ENCODE measurements around the gene KANSL1. TPM values are rescaled to one million over a fixed set of nuclear protein-coding genes. Genes with fewer than 3 reads are reported as not detected.
A peak's percentile ranks its signal among the peaks of the same experiment; 100 is the strongest.

Gene KANSL1
- total RNA-seq, 1 experiment from 2014 or later = 72.7 TPM

DNA sequence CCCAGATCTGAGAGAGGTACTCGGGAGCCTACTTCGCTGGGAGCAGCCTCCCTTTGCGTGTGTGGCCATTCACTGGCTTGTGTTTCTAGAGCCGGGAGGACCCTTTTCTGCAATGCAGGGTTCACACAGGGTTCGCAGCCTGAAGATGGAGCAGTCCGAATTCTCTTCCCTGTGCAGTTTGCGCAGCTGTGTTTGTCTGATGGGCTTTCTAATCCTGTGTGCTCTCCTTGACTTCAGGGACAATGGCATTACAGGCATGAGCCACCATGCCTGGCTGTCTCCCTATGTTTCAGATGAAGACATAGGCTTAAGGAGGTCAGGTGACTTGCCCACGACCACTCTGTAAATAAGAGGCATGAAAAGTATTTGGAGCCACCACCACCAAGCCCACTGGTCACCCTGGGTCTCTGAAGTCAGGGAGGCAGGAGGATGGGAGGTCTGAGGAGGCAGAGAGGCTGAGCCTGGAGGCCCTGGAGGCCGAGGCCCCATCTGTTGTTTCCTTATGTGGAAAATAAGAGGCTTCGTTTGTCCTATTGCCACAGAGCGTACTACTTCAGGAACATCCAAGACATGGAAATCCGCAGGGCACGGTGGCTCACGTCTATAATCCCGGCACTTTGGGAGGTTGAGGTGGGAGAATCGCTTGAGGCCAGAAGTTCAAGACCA, 199.1 kb downstream of the KANSL1 start:
- no peak overlapping the region for H3K27ac Mint-ChIP-seq
- H3K27me3 Mint-ChIP-seq (ENCODE audit: low read depth) = 0 out of 2 replicates have a peak, but pooled peaks cover 2% of the 10 kb centered on the region
- DNase-seq (ENCODE audit: low spot score) (no peak), ATAC-seq (no peak)
- POLR2A ChIA-PET = no interaction called here
- no peak for TF ChIP-seq JUN (CRISPR knock-in tag; IDR thresholded peaks at IDR 0.05)
- no peak for TF ChIP-seq ETV6 (CRISPR knock-in tag; IDR thresholded peaks at IDR 0.05)
- no peak for TF ChIP-seq SMAD3 (CRISPR knock-in tag; IDR thresholded peaks at IDR 0.05; ENCODE audit: borderline replicate concordance)
- no peak for TF ChIP-seq ZNF396 (CRISPR knock-in tag; IDR thresholded peaks at IDR 0.05; ENCODE audit: borderline replicate concordance)
- no peak for TF ChIP-seq NR2C2 (CRISPR knock-in tag; IDR thresholded peaks at IDR 0.05)
- H3K36me3 Mint-ChIP-seq = no peaks in the 10 kb centered on the region
- CTCF ChIA-PET = interaction anchor here (4.9 kb wide), 1 partner anchor 23 kb away, joined by 33 read pairs; no protein-coding TSS in a partner anchor
- peaks cover 5% of the 10 kb centered on the region for H3K9me3 Mint-ChIP-seq
- H3K4me1 Mint-ChIP-seq = peaks cover 12% of the 10 kb centered on the region; the same call in 1 of the 2 replicates
- no peak overlapping the region for H3K4me3 Mint-ChIP-seq

GRCh38 chr17:45992904-45993303, 200.3 kb downstream of the KANSL1 start:
- no peak for DNase-seq (ENCODE audit: low spot score)
- POLR2A ChIA-PET = no interaction called here

GRCh38 chr17:45992175-45992574, 201.1 kb downstream of the KANSL1 start:
- peaks cover 12% of the 10 kb centered on the region; the same call in 1 of the 2 replicates for H3K4me1 Mint-ChIP-seq
- TF ChIP-seq HMGA2 (CRISPR knock-in tag; IDR thresholded peaks at IDR 0.05) (no peak), NR1H2 (CRISPR knock-in tag; IDR thresholded peaks at IDR 0.05) (no peak), ZNF232 (CRISPR knock-in tag; IDR thresholded peaks at IDR 0.05) (no peak)
- 0 out of 2 replicates have a peak, but pooled peaks cover 2% of the 10 kb centered on the region for H3K27me3 Mint-ChIP-seq (ENCODE audit: low read depth)
- CTCF ChIA-PET = interaction anchor here (0.9 to 4.9 kb wide), 3 partner anchors 10 to 201 kb away, joined by 3 to 33 read pairs (median 8); no protein-coding TSS in a partner anchor
- H3K4me3 Mint-ChIP-seq = no peak overlapping the region
- DNase-seq (ENCODE audit: low spot score) (no peak), ATAC-seq (no peak)
- peaks cover 5% of the 10 kb centered on the region for H3K9me3 Mint-ChIP-seq
- H3K27ac Mint-ChIP-seq = no peak overlapping the region
- POLR2A ChIA-PET = no interaction called here
- no peaks in the 10 kb centered on the region for H3K36me3 Mint-ChIP-seq

More at GRCh38 chr17:45992904-45993303, 200.3 kb downstream of the KANSL1 start:
- TF ChIP-seq, protein P1, sequence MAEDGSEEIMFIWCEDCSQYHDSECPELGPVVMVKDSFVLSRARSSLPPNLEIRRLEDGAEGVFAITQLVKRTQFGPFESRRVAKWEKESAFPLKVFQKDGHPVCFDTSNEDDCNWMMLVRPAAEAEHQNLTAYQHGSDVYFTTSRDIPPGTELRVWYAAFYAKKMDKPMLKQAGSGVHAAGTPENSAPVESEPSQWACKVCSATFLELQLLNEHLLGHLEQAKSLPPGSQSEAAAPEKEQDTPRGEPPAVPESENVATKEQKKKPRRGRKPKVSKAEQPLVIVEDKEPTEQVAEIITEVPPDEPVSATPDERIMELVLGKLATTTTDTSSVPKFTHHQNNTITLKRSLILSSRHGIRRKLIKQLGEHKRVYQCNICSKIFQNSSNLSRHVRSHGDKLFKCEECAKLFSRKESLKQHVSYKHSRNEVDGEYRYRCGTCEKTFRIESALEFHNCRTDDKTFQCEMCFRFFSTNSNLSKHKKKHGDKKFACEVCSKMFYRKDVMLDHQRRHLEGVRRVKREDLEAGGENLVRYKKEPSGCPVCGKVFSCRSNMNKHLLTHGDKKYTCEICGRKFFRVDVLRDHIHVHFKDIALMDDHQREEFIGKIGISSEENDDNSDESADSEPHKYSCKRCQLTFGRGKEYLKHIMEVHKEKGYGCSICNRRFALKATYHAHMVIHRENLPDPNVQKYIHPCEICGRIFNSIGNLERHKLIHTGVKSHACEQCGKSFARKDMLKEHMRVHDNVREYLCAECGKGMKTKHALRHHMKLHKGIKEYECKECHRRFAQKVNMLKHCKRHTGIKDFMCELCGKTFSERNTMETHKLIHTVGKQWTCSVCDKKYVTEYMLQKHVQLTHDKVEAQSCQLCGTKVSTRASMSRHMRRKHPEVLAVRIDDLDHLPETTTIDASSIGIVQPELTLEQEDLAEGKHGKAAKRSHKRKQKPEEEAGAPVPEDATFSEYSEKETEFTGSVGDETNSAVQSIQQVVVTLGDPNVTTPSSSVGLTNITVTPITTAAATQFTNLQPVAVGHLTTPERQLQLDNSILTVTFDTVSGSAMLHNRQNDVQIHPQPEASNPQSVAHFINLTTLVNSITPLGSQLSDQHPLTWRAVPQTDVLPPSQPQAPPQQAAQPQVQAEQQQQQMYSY (CRISPR knock-in tag; IDR thresholded peaks at IDR 0.05) = peak; percentile 98
- TF ChIP-seq EMX1 (CRISPR knock-in tag; IDR thresholded peaks at IDR 0.05) = no peak
- 0 out of 2 replicates have a peak, but pooled peaks cover 2% of the 10 kb centered on the region for H3K27me3 Mint-ChIP-seq (ENCODE audit: low read depth)
- H3K36me3 Mint-ChIP-seq = no peaks in the 10 kb centered on the region
- H3K27ac Mint-ChIP-seq = no peak overlapping the region
- H3K4me1 Mint-ChIP-seq = peaks cover 12% of the 10 kb centered on the region; the same call in 1 of the 2 replicates
- ATAC-seq = peak; percentile 68
- CTCF ChIA-PET = interaction anchor here (0.9 to 4.9 kb wide), 3 partner anchors 9 to 201 kb away, joined by 3 to 33 read pairs (median 8); no protein-coding TSS in a partner anchor
- peaks cover 5% of the 10 kb centered on the region for H3K9me3 Mint-ChIP-seq
- H3K4me3 Mint-ChIP-seq = no peak overlapping the region

GRCh38 chr17:45991341-45991740, 201.9 kb downstream of the KANSL1 start:
- TF ChIP-seq KAT7 (CRISPR knock-in tag; IDR thresholded peaks at IDR 0.05; ENCODE audit: borderline replicate concordance) (no peak), IRF1 (CRISPR knock-in tag; IDR thresholded peaks at IDR 0.05) (no peak), ZNF317 (CRISPR knock-in tag; IDR thresholded peaks at IDR 0.05; ENCODE audit: borderline replicate concordance, low read depth) (no peak), TEAD1 (CRISPR knock-in tag; IDR thresholded peaks at IDR 0.05) (no peak), PRRX2 (CRISPR knock-in tag; IDR thresholded peaks at IDR 0.05) (no peak), TEAD4 (CRISPR knock-in tag; IDR thresholded peaks at IDR 0.05) (no peak), NFATC4 (CRISPR knock-in tag; IDR thresholded peaks at IDR 0.05) (no peak), ESRRA (CRISPR knock-in tag; IDR thresholded peaks at IDR 0.05; ENCODE audit: borderline replicate concordance) (no peak)
- TF ChIP-seq, protein P2, sequence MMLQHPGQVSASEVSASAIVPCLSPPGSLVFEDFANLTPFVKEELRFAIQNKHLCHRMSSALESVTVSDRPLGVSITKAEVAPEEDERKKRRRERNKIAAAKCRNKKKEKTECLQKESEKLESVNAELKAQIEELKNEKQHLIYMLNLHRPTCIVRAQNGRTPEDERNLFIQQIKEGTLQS (CRISPR knock-in tag; conservative IDR thresholded peaks at IDR 0.05) = no peak
- TF ChIP-seq, protein P3, sequence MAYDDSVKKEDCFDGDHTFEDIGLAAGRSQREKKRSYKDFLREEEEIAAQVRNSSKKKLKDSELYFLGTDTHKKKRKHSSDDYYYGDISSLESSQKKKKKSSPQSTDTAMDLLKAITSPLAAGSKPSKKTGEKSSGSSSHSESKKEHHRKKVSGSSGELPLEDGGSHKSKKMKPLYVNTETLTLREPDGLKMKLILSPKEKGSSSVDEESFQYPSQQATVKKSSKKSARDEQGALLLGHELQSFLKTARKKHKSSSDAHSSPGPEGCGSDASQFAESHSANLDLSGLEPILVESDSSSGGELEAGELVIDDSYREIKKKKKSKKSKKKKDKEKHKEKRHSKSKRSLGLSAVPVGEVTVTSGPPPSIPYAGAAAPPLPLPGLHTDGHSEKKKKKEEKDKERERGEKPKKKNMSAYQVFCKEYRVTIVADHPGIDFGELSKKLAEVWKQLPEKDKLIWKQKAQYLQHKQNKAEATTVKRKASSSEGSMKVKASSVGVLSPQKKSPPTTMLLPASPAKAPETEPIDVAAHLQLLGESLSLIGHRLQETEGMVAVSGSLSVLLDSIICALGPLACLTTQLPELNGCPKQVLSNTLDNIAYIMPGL (CRISPR knock-in tag; IDR thresholded peaks at IDR 0.05) = no peak
- CTCF ChIA-PET = interaction anchor here (1.4 to 4.9 kb wide), 2 partner anchors 20 to 42 kb away, joined by 6 to 33 read pairs; no protein-coding TSS in a partner anchor
- H3K27me3 Mint-ChIP-seq (ENCODE audit: low read depth) = 0 out of 2 replicates have a peak, but pooled peaks cover 2% of the 10 kb centered on the region
- DNase-seq (ENCODE audit: low spot score) (no peak), ATAC-seq (no peak)
- POLR2A ChIA-PET = no interaction called here
- H3K4me3 Mint-ChIP-seq = no peak overlapping the region
- no peaks in the 10 kb centered on the region for H3K36me3 Mint-ChIP-seq
- H3K9me3 Mint-ChIP-seq = peaks cover 5% of the 10 kb centered on the region
- H3K4me1 Mint-ChIP-seq = peaks cover 12% of the 10 kb centered on the region; the same call in 1 of the 2 replicates
- H3K27ac Mint-ChIP-seq = no peak overlapping the region

All from WTC11 (cell line).